ACC112 (cell line): Measurements from ENCODE around the gene EP400.

Experiments used
- H2AFZ ChIP-seq: fragments of 200-600 bp; sonication (generic); one replicate; pipeline ENCODE4 v1.6.0; 2017; ENCODE audit warnings: antibody characterized with exemption, low read length; ENCODE audit not compliant: unreplicated experiment
- H3K27ac ChIP-seq: fragments of 200-600 bp; sonication (generic); 2 replicates; pipeline ENCODE4 v1.5.1; 2014; ENCODE audit warnings: low read depth, mild to moderate bottlenecking, antibody characterized with exemption, low read length, moderate library complexity
- H3K27me3 ChIP-seq: fragments of 200-600 bp; sonication (generic); 2 replicates; pipeline ENCODE4 v1.6.1; 2014; ENCODE audit warnings: mild to moderate bottlenecking, antibody characterized with exemption, low read length, moderate library complexity, mixed read lengths; ENCODE audit not compliant: insufficient read depth
- H3K36me3 ChIP-seq: fragments of 200-600 bp; sonication (generic); 2 replicates; pipeline ENCODE4 v1.6.1; 2016; ENCODE audit warnings: mild to moderate bottlenecking, antibody characterized with exemption, low read length, moderate library complexity, mixed read lengths; ENCODE audit not compliant: insufficient read depth
- H3K4me1 ChIP-seq: fragments of 200-600 bp; sonication (generic); one replicate; pipeline ENCODE4 v1.6.1; 2016; ENCODE audit warnings: low read length, mixed read lengths; ENCODE audit not compliant: insufficient read depth, unreplicated experiment, control insufficient read depth
- H3K4me3 ChIP-seq: fragments of 200-600 bp; sonication (generic); 2 replicates; pipeline ENCODE4 v1.5.1; 2014; ENCODE audit warnings: mild to moderate bottlenecking, low read depth, low read length
- H3K79me2 ChIP-seq: fragments of 200-600 bp; sonication (generic); one replicate; pipeline ENCODE4 v1.6.0; 2016; ENCODE audit warnings: low read length; ENCODE audit not compliant: control insufficient read depth, unreplicated experiment, insufficient read depth

The EP400 gene

GRCh38 chr12:132071040-132071810, 121.5 kb downstream of the EP400 start:
- no peaks in the 10 kb centered on the region for H3K27me3 ChIP-seq
- no peak overlapping the region for H3K4me3 ChIP-seq

GRCh38 chr12:132071830-132072384, 122.2 kb downstream of the EP400 start:
- Histone ChIP-seq H3K4me3 (no peak overlapping the region), H3K27me3 (no peaks in the 10 kb centered on the region), H3K79me2 (no peaks in the 10 kb centered on the region), H3K4me1 (no peaks in the 10 kb centered on the region), H2AFZ (no peak overlapping the region), H3K36me3 (no peaks in the 10 kb centered on the region; the same call in none of the 2 replicates), H3K27ac (no peak overlapping the region)

More at GRCh38 chr12:132071040-132071810, 121.5 kb downstream of the EP400 start:
- no peaks in the 10 kb centered on the region; the same call in 1 of the 2 replicates for H3K36me3 ChIP-seq
- H3K27ac ChIP-seq = no peak overlapping the region
- no peaks in the 10 kb centered on the region for H3K4me1 ChIP-seq
- H2AFZ ChIP-seq = no peak overlapping the region
- H3K79me2 ChIP-seq = no peaks in the 10 kb centered on the region

GRCh38 chr12:132074216-132074615, 124.5 kb downstream of the EP400 start:
- Histone ChIP-seq H3K79me2 (no peaks in the 10 kb centered on the region), H2AFZ (no peak overlapping the region), H3K36me3 (peaks cover 6% of the 10 kb centered on the region), H3K4me3 (no peak overlapping the region), H3K27me3 (no peaks in the 10 kb centered on the region), H3K4me1 (peaks cover 14% of the 10 kb centered on the region), H3K27ac (no peak overlapping the region)

- Histone ChIP-seq H3K36me3 (peaks cover 6% of the 10 kb centered on the region), H2AFZ (no peak overlapping the region), H3K4me1 (peaks cover 14% of the 10 kb centered on the region), H3K4me3 (no peak overlapping the region), H3K27me3 (no peaks in the 10 kb centered on the region), H3K79me2 (no peaks in the 10 kb centered on the region), H3K27ac (no peak overlapping the region)
Observed at GRCh38 chr12:132075026-132075713, 125.4 kb downstream of the EP400 start.

- Histone ChIP-seq H3K4me1 (peaks cover 14% of the 10 kb centered on the region), H3K27ac (no peak overlapping the region), H3K27me3 (no peaks in the 10 kb centered on the region), H3K36me3 (peaks cover 6% of the 10 kb centered on the region), H3K4me3 (no peak overlapping the region), H3K79me2 (no peaks in the 10 kb centered on the region), H2AFZ (no peak overlapping the region)
Observed at GRCh38 chr12:132075714-132076553, 126.2 kb downstream of the EP400 start.

- peaks cover 14% of the 10 kb centered on the region for H3K4me1 ChIP-seq
- peaks cover 6% of the 10 kb centered on the region for H3K36me3 ChIP-seq
- H3K27me3 ChIP-seq = no peaks in the 10 kb centered on the region
- no peaks in the 10 kb centered on the region for H3K79me2 ChIP-seq
- H2AFZ ChIP-seq = no peak overlapping the region
- H3K27ac ChIP-seq = no peak overlapping the region
- H3K4me3 ChIP-seq = no peak overlapping the region
Observed at GRCh38 chr12:132076711-132077110, 127.0 kb downstream of the EP400 start.

GRCh38 chr12:132077322-132078100, 127.8 kb downstream of the EP400 start:
- peaks cover 6% of the 10 kb centered on the region for H3K36me3 ChIP-seq
- peaks cover 14% of the 10 kb centered on the region for H3K4me1 ChIP-seq
- H2AFZ ChIP-seq = no peak overlapping the region

GRCh38 chr12:132078190-132078589, 128.4 kb downstream of the EP400 start:
- Histone ChIP-seq H3K79me2 (no peaks in the 10 kb centered on the region), H3K27me3 (no peaks in the 10 kb centered on the region), H3K27ac (peak overlapping the region; percentile 44), H2AFZ (no peak overlapping the region), H3K4me3 (peak overlapping the region; percentile 7; the same call in 1 of the 2 replicates), H3K4me1 (peaks cover 14% of the 10 kb centered on the region), H3K36me3 (peaks cover 6% of the 10 kb centered on the region)

More at GRCh38 chr12:132077322-132078100, 127.8 kb downstream of the EP400 start:
- no peaks in the 10 kb centered on the region for H3K27me3 ChIP-seq
- H3K79me2 ChIP-seq = no peaks in the 10 kb centered on the region
- H3K4me3 ChIP-seq = no peak overlapping the region
- peak overlapping the region; percentile 19; the same call in 1 of the 2 replicates for H3K27ac ChIP-seq

- Histone ChIP-seq H3K4me3 (no peak overlapping the region), H3K79me2 (peaks cover under 1% of the 10 kb centered on the region), H3K27me3 (no peaks in the 10 kb centered on the region), H3K4me1 (peaks cover 17% of the 10 kb centered on the region), H3K36me3 (peaks cover 6% of the 10 kb centered on the region), H2AFZ (no peak overlapping the region), H3K27ac (no peak overlapping the region)
Observed at GRCh38 chr12:132079200-132079599, 129.5 kb downstream of the EP400 start.
